SW 1271 (cell line): ENCODE measurements around the gene LRRC1.

Experiments
- DNase-seq, 2 experiments: peaks; one replicate each; lab custom pipeline; 2025; lab: John Stamatoyannopoulos, UW

LRRC1 gene

DNA sequence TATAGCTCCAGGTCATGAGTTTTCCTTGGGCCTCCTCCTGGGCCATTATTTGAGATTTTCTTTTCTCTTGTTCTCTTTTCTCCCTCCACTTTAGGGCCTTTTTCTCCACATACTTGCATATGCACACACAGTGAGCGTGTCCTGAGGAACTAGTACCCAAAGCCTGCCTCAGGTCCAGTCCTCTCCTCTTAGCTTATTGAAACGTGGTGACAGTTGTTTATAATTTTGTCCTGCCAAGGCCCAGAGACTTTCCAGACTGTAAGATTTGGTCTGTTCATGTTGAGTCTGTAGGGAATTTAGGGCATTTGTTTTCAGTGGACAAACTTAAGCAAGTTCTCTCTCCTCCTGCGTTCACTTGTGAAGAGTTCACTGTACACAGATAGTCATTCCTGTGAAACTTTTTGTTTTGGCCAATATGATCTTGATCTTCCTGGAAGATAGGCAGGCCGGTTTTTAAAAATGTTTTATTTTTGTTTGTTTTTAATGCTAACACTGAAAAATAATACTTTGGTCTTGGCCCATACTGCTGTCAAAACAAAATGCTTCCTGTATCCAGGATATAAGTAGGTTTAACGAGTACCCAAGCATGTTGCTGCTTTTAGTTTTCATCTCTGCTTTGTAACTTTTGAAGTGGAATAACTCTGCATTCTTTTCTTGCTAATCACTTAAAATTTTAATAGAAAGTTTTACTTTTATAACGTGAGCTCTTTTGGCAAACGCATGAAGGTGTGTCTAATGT lies 20.7 kb downstream of the LRRC1 start:
- no peak for DNase-seq

DNA sequence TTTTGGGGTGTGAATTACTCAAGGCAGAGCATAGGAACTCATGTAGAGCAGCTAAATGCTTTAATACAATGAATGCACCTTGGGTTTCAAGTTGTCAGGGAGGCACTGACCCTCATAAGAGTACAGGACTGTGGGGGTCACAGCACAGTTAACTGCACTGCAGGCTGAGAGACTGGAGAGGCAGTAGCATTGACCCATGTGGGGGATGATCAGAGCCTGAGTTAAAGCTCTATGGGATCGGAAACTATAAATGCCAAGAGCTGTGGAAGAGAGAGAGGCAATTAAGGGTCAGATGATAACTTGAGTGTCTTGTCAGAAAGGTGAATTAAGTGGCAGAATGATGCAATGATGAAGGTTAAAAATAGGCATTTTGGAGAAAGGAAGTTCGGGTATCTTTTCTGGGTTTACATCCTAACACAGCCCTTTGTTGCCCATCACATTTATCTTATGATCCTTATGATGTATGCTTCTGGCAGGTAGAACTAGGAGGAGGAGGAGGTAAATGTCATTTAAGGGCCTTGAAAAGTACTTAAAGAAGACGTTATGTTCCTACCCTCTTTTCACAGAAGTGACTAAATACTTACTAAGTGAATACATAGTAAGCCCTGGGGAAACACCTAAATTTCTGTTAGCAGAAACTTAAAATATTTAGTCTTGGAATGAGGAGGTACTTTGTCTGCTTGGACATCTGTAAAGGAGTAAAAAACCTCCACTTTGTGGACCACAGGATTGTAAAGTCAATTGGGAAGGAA lies 24.2 kb downstream of the LRRC1 start:
- no peak for DNase-seq

- no peak for DNase-seq
Observed at GRCh38 chr6:53822401-53823125, 27.8 kb downstream of the LRRC1 start.

GRCh38 chr6:53824714-53825113 lies 29.9 kb downstream of the LRRC1 start:
- no peak for DNase-seq

- no peak for DNase-seq
Observed at GRCh38 chr6:53825532-53826321, 30.9 kb downstream of the LRRC1 start.

DNA sequence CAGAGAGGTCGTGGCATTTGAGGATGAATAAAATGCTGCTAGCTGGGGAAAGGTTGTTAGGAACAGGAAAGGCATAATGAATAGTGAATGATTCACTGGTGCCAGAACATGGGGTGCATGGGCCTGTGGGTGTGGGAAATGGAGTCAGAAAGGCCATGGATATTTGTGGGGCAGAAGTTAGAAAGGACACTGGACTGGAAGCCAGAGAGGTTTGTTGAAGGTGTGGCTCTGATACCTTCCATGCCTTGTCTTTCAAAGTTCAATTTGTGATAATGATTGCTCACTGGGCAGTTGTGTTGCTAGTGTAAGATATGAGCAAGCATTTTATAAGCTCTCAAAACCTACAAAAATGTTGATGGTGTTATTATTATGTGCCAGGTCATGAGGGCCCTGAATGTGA lies 32.7 kb downstream of the LRRC1 start:
- no peak for DNase-seq

DNA sequence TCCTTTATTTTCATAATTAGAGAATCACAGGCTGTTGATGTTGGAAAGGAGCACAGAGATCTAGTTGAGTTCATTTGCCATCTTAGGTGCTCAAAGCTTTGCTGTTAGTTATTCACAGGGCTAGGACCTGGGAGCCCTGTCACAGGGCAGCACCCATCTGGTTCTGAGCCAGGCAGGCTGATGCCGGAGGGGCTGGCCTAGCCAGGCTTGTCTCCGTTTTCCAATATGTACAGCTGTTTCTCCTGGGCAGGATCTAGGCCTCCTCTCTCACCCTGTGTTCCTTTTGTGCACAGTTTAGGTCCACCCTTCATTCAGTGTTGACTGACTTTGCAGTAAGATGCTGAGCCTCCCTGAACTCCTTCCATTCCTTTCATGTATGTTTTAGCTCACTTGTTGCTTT lies 33.4 kb downstream of the LRRC1 start:
- DNase-seq, result no peak

- no peak for DNase-seq
Observed at GRCh38 chr6:53828966-53829697, 34.3 kb downstream of the LRRC1 start.

DNA sequence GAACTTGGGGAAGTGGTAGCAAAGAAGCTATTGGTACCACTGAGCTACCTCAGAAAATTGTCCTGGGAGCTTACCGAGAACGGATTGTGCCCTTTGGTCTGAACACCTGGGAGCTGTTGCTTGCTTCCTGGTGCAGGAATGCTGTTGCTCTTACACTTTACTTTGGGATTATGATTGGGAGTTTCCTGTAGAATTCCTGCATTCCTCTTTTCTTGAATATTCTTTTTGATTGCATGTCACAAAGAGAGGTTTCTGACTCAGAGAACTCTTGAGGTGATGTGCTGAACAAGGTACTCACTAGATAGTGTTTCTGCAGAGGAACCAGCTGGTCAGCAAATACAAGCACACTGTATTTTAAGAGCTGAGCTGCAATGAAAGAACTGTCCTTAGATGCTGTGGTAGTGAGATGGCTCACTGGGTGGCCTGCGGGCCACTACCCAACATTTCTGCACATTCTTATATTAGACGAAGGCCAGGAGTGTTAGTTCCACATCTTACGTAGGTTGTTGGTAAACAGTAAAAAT lies 35.0 kb downstream of the LRRC1 start:
- no peak for DNase-seq

DNA sequence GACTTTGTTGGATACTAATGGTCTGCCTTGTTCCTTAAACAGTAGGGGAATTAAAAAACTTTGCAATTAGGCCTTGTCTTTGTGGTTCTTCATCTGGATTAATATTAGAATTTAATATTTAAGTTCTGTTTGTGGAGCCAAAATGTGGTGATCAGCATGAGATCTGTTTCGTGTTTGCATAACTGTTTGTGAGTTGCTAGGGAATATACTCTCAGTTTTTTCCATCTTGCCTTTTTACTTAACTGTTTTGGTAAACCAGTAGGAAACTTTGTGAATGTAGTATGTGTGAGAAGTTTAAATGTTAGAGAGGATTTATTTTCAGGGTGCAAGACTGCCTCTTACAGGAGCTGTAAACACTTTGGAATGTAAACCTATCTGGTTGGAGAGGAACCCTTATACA lies 35.6 kb downstream of the LRRC1 start:
- no peak for DNase-seq

- DNase-seq, result no peak
Observed at GRCh38 chr6:53831081-53831869, 36.5 kb downstream of the LRRC1 start.

- DNase-seq, result no peak
Observed at GRCh38 chr6:53831936-53832660, 37.3 kb downstream of the LRRC1 start.

DNA sequence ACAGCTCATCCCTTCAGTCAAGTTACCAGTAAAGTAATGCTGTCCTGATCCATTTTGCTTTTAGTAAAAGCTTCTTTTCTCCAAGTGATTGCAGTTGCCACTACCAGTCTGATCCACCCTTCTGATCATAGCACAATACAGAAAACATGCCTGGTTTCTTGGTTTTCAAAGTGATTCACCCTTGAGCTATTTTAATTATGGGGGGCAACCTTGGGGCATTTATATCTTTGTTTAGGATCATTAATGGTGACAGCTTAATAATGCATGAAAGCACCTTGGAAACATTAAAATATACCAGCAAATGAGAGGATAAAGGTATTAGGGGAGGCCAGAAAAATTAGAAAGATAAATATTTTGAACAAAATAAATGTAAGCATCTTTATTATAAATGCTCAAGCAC lies 38.4 kb downstream of the LRRC1 start:
- no peak for DNase-seq

GRCh38 chr6:53834132-53834531 lies 39.3 kb downstream of the LRRC1 start:
- no peak for DNase-seq

- no peak for DNase-seq
Observed at GRCh38 chr6:53837865-53838769, 43.3 kb downstream of the LRRC1 start.

DNA sequence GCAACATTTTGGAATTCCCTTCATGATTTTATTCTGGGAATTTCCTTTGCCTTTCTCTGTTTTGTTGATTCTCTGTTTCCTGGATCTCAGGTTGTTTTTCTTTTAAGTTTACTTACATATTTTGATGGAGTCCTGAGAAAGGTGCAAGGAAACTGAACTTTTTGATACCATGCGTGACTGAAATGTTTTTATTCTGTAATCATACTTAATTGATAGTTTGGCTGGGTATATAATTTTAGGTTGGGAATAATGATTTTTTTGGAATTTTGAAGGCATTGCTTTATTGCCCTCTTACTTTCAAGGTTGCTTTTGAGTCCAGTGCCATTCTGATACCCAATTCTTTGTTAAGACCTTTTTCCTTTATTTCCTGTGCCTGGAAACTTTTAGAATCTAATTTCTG lies 45.2 kb downstream of the LRRC1 start:
- no peak for DNase-seq

GRCh38 chr6:53845280-53846195 lies 50.7 kb downstream of the LRRC1 start:
- no peak for DNase-seq

DNA sequence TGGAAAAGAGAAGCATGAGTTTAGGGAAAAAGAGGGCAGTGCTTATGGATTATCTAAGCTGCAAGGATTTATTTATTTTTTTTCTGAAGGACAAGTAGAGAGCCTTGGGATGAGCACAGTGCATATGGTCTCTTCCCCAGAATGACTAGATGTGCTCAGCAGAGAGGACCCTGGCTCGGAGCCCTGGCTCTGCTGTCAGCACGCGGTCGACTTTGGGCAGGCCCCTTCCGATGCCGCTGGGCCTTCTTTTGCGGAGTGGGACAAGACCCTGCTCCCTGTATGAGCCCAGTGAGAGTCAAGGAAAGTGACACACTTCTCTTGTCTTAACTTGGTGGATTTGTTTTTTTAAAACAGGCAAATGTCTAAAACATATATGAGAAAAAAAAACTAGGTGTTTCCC lies 51.4 kb downstream of the LRRC1 start:
- no peak for DNase-seq
